GM23248 (cell line): ENCODE measurements around the gene CHAC1. TPM values are rescaled to one million over a fixed set of nuclear protein-coding genes. Genes with fewer than 3 reads are reported as not detected.
A peak's percentile ranks its signal among the peaks of the same experiment; 100 is the strongest.

Experiments used
- DNase-seq: peaks from one replicate; pipeline ENCODE4 v3.0.0-alpha.2; 2015
- H2AFZ ChIP-seq: fragments of 200-600 bp; sonication (generic); 2 replicates; pipeline ENCODE4 v1.6.1; 2016; ENCODE audit warnings: antibody characterized with exemption
- H3F3A ChIP-seq: fragments of 200-600 bp; sonication (generic); 2 replicates; pipeline ENCODE4 v1.6.1; 2016; ENCODE audit warnings: mild to moderate bottlenecking, antibody characterized with exemption, mixed run types; ENCODE audit not compliant: insufficient read depth
- H3K27ac ChIP-seq: fragments of 200-600 bp; sonication (generic); 2 replicates; pipeline ENCODE4 v1.5.1; 2016; ENCODE audit warnings: mild to moderate bottlenecking
- H3K27me3 ChIP-seq: fragments of 200-600 bp; sonication (generic); replicated peaks from 2 replicates; pipeline ENCODE4 v1.6.1; 2016; ENCODE audit warnings: mild to moderate bottlenecking; ENCODE audit not compliant: insufficient read depth
- H3K36me3 ChIP-seq: fragments of 200-600 bp; sonication (generic); 2 replicates; pipeline ENCODE4 v1.6.1; 2016; ENCODE audit warnings: low read depth, mild to moderate bottlenecking
- H3K4me1 ChIP-seq: fragments of 200-600 bp; sonication (generic); 2 replicates; pipeline ENCODE4 v1.6.1; 2016; ENCODE audit warnings: mild to moderate bottlenecking; ENCODE audit not compliant: insufficient read depth
- H3K4me2 ChIP-seq: fragments of 200-600 bp; sonication (generic); one replicate; pipeline ENCODE4 v1.6.1; 2016; ENCODE audit warnings: mild to moderate bottlenecking; ENCODE audit not compliant: unreplicated experiment
- H3K4me3 ChIP-seq: fragments of 200-600 bp; sonication (generic); 2 replicates; pipeline ENCODE4 v1.5.1; 2016; ENCODE audit warnings: mild to moderate bottlenecking
- H3K79me2 ChIP-seq: fragments of 200-600 bp; sonication (generic); 2 replicates; pipeline ENCODE4 v1.6.1; 2016; ENCODE audit warnings: mild to moderate bottlenecking; ENCODE audit not compliant: insufficient read depth
- H3K9ac ChIP-seq: fragments of 200-600 bp; sonication (generic); 2 replicates; pipeline ENCODE4 v1.6.1; 2016; ENCODE audit warnings: mild to moderate bottlenecking
- H3K9me2 ChIP-seq: fragments of 200-600 bp; sonication (generic); 2 replicates; pipeline ENCODE4 v1.6.1; 2016; ENCODE audit warnings: mixed run types, mild to moderate bottlenecking, moderate library complexity; ENCODE audit not compliant: insufficient read depth
- H3K9me3 ChIP-seq: fragments of 200-600 bp; sonication (generic); one replicate; pipeline ENCODE4 v1.6.1; 2017; ENCODE audit warnings: low read depth
- H4K20me1 ChIP-seq: fragments of 200-600 bp; sonication (generic); 2 replicates; pipeline ENCODE4 v1.6.0; 2016; ENCODE audit not compliant: insufficient read depth
- EZH2 ChIP-seq: fragments of 200-600 bp; sonication (generic); IDR thresholded peaks from 2 replicates; pipeline ENCODE4 v1.6.1; 2018; ENCODE audit warnings: antibody characterized with exemption, mild to moderate bottlenecking; ENCODE audit not compliant: insufficient read depth, poor library complexity, severe bottlenecking
- EZH2phosphoT487 ChIP-seq: fragments of 200-600 bp; sonication (generic); IDR thresholded peaks from 2 replicates; pipeline ENCODE4 v1.6.1; 2018; ENCODE audit warnings: antibody characterized with exemption, moderate library complexity, mild to moderate bottlenecking, low read depth; ENCODE audit not compliant: insufficient read depth
- WGBS, 2 experiments: methylation state at CpG; one replicate each; pipeline ENCODE4 v1.1.6; 2015 to 2017; ENCODE audit warnings: low lambda C conversion rate in 2 of 2, low coverage in 1 of 2; ENCODE audit errors: missing lambda C conversion rate in 2 of 2; 5-methylcytosine and 5-hydroxymethylcytosine counted together
- in situ Hi-C: fragments of 300-500 bp; cut with MboI; formaldehyde crosslinking; loops from 2 replicates; pipeline ENCODE4 v1.15.0; 2020
- polyA plus RNA-seq: library from polyadenylated mRNA; unstranded; fragments of >200 nt; fragmentation: Nextera tagmentation; extraction: Ambion mirVana; gene quantifications from 2 replicates; pipeline ENCODE4 v1.2.1, GENCODE V29; 2016
- total RNA-seq: library from RNA; depleted of rRNA; stranded (reverse); fragments of >200 nt; shearing (Covaris generic); gene quantifications from 2 replicates; pipeline ENCODE4 v1.2.3, GENCODE V29; 2014

CHAC1 gene
- total and polyA plus RNA-seq, 2 experiments from 2014 or later: 43.8 to 74.4 TPM

GRCh38 chr15:40941528-40942336, 11.5 kb upstream of the CHAC1 start:
- Histone ChIP-seq H3K9me2 (no peaks in the 10 kb centered on the region), H3F3A (0 out of 2 replicates have a peak, but pooled peaks cover 7% of the 10 kb centered on the region), H2AFZ (peak overlapping the region; percentile 98), H3K4me2 (peak overlapping the region; percentile 72), H3K27me3 (no peaks in the 10 kb centered on the region), H3K4me3 (peak overlapping the region; percentile 72), H4K20me1 (no peaks in the 10 kb centered on the region), H3K79me2 (no peaks in the 10 kb centered on the region), H3K9ac (peak overlapping the region; percentile 80), H3K4me1 (0 out of 2 replicates have a peak, but pooled peaks cover 8% of the 10 kb centered on the region), H3K36me3 (no peaks in the 10 kb centered on the region), H3K9me3 (no peaks in the 10 kb centered on the region), H3K27ac (peak overlapping the region; percentile 17)
- 1% methylated on average over 50 to 55 of the region's 92 CpGs for WGBS, 2 experiments
- TF ChIP-seq EZH2 (no peak), EZH2phosphoT487 (no peak)
- DNase-seq: peak; percentile 90
- in situ Hi-C loops: no loop called here

GRCh38 chr15:40942337-40942854, 10.9 kb upstream of the CHAC1 start:
- Histone ChIP-seq H3K9me3 (no peaks in the 10 kb centered on the region), H3K36me3 (no peaks in the 10 kb centered on the region), H3K4me2 (peak overlapping the region; percentile 72), H3K9ac (peak overlapping the region; percentile 80), H3K27ac (no peak overlapping the region), H3K9me2 (no peaks in the 10 kb centered on the region), H3K27me3 (no peaks in the 10 kb centered on the region), H3F3A (0 out of 2 replicates have a peak, but pooled peaks cover 7% of the 10 kb centered on the region), H4K20me1 (no peaks in the 10 kb centered on the region), H2AFZ (peak overlapping the region; percentile 98), H3K4me1 (0 out of 2 replicates have a peak, but pooled peaks cover 8% of the 10 kb centered on the region), H3K79me2 (no peaks in the 10 kb centered on the region), H3K4me3 (peak overlapping the region; percentile 72)
- in situ Hi-C loops: no loop called here
- DNase-seq: peak; percentile 39
- 27 to 33% methylated on average over 15 of the region's 15 CpGs for WGBS, 2 experiments
- TF ChIP-seq EZH2: no peak
- no peak for TF ChIP-seq EZH2phosphoT487

- no peaks in the 10 kb centered on the region for H3K36me3 ChIP-seq
- 0 out of 2 replicates have a peak, but pooled peaks cover 7% of the 10 kb centered on the region for H3F3A ChIP-seq
- peak overlapping the region; percentile 72 for H3K4me2 ChIP-seq
- H3K4me3 ChIP-seq: peak overlapping the region; percentile 72
- H3K27ac ChIP-seq: no peak overlapping the region
- H3K79me2 ChIP-seq: no peaks in the 10 kb centered on the region
- no peaks in the 10 kb centered on the region for H3K9me2 ChIP-seq
- no peaks in the 10 kb centered on the region for H4K20me1 ChIP-seq
- TF ChIP-seq EZH2phosphoT487: no peak
- no peak for TF ChIP-seq EZH2
- no peaks in the 10 kb centered on the region for H3K9me3 ChIP-seq
- H2AFZ ChIP-seq: peak overlapping the region; percentile 98
- 0 out of 2 replicates have a peak, but pooled peaks cover 8% of the 10 kb centered on the region for H3K4me1 ChIP-seq
- H3K9ac ChIP-seq: peak overlapping the region; percentile 80
- 93 to 96% methylated on average over 12 of the region's 12 CpGs for WGBS, 2 experiments
- in situ Hi-C loops: no loop called here
- H3K27me3 ChIP-seq: no peaks in the 10 kb centered on the region
- DNase-seq: no peak
Measured at GRCh38 chr15:40942878-40943277, 10.4 kb upstream of the CHAC1 start.

GRCh38 chr15:40943764-40944365, 9.4 kb upstream of the CHAC1 start:
- no peak overlapping the region for H3K27ac ChIP-seq
- no peaks in the 10 kb centered on the region for H3K9me3 ChIP-seq
- H3K4me2 ChIP-seq: no peak overlapping the region
- no peaks in the 10 kb centered on the region for H4K20me1 ChIP-seq
- in situ Hi-C loops: no loop called here
- H3K4me3 ChIP-seq: no peak overlapping the region
- no peaks in the 10 kb centered on the region for H3K9me2 ChIP-seq
- DNase-seq: no peak
- 89 to 91% methylated on average over 9 of the region's 9 CpGs for WGBS, 2 experiments
- no peak overlapping the region for H3K9ac ChIP-seq
- no peaks in the 10 kb centered on the region for H3K79me2 ChIP-seq
- TF ChIP-seq EZH2phosphoT487: no peak
- TF ChIP-seq EZH2: no peak
- H3K27me3 ChIP-seq: no peaks in the 10 kb centered on the region
- H3K36me3 ChIP-seq: no peaks in the 10 kb centered on the region
- H3K4me1 ChIP-seq: 0 out of 2 replicates have a peak, but pooled peaks cover 8% of the 10 kb centered on the region
- H2AFZ ChIP-seq: no peak overlapping the region
- H3F3A ChIP-seq: 0 out of 2 replicates have a peak, but pooled peaks cover 7% of the 10 kb centered on the region
